Measurements from ENCODE around the gene ANXA5.

DNA sequence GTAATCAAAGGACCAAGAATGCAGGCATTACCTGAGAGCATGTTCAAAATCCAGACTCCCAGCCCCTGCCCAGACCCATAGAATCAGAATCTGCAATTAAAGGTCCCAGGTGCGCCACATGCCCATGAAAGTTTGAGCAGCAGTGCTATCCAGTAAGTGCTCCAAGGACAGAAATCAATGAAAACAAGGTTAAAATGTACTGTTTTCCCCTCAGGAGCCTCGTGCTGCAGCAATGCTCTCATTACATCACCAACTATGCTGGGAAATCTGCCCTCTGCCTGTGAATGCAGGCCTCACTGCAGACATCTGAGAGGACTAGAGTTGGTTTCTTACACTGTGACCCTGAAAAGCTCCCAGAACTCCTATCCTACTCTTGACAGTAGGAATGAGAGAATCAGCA, 21.1 kb downstream of the ANXA5 start:
- TF ChIP-seq, protein P1, sequence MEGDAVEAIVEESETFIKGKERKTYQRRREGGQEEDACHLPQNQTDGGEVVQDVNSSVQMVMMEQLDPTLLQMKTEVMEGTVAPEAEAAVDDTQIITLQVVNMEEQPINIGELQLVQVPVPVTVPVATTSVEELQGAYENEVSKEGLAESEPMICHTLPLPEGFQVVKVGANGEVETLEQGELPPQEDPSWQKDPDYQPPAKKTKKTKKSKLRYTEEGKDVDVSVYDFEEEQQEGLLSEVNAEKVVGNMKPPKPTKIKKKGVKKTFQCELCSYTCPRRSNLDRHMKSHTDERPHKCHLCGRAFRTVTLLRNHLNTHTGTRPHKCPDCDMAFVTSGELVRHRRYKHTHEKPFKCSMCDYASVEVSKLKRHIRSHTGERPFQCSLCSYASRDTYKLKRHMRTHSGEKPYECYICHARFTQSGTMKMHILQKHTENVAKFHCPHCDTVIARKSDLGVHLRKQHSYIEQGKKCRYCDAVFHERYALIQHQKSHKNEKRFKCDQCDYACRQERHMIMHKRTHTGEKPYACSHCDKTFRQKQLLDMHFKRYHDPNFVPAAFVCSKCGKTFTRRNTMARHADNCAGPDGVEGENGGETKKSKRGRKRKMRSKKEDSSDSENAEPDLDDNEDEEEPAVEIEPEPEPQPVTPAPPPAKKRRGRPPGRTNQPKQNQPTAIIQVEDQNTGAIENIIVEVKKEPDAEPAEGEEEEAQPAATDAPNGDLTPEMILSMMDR (IDR thresholded peaks at IDR 0.05): peak in 1 of 4 donors; percentile 10
- TF ChIP-seq POLR2A (IDR thresholded peaks at IDR 0.05): no peak

Measured in right lobe of liver (tissue), 4 donors.